OCI-LY1 (cell line): Measurements from ENCODE around the gene CEP104.

Source experiments
- EZH2 ChIP-seq: fragments of 200-600 bp; sonication (generic), shearing (Covaris generic); IDR thresholded peaks from 2 replicates; pipeline ENCODE4 v1.8.0; 2017; ENCODE audit warnings: borderline replicate concordance, mixed run types, mild to moderate bottlenecking, antibody characterized with exemption, low read length, moderate library complexity, mixed read lengths
- TF ChIP-seq, protein P1 (sequence below): fragments of 200-600 bp; sonication (generic), shearing (Covaris generic); IDR thresholded peaks from 2 replicates; pipeline ENCODE4 v1.5.1; 2017; ENCODE audit warnings: mild to moderate bottlenecking, antibody characterized with exemption, low read length, moderate library complexity, mixed read lengths

DNA sequence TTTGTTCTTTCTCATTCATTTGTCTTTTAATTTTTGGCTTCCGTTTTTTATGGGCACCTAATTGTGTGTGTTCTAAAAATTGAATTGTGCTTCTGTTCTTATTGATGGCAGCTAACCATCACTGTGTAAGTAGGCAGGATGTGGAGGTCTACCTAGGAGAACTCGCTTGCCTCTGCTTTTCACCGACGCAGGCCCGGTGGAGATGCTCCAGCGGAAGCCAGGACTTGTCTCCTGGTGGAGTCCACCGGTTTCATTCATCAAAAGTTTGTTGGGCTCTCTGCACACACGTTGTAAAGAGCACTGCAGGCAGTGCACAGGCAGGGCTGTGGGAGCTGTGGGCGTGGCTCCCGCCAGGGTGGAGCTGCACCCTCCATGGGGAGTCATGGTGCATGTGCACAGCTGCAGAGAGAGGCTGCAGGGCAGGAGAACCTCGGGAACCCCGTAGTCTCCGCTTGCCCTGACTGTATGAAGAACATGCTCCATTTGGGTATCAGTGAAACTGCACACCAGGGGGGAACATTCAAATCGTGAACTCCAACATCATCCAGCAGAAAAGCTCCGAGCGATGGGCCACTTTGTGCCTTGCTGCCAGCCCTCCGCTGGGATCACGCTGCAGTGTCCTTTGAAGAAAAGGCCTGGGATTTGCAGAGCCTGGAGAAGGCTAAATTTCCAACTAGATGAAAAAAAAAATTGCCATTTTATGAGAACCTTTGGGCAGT lies 49.1 kb upstream of the CEP104 start:
- TF ChIP-seq, protein P1, sequence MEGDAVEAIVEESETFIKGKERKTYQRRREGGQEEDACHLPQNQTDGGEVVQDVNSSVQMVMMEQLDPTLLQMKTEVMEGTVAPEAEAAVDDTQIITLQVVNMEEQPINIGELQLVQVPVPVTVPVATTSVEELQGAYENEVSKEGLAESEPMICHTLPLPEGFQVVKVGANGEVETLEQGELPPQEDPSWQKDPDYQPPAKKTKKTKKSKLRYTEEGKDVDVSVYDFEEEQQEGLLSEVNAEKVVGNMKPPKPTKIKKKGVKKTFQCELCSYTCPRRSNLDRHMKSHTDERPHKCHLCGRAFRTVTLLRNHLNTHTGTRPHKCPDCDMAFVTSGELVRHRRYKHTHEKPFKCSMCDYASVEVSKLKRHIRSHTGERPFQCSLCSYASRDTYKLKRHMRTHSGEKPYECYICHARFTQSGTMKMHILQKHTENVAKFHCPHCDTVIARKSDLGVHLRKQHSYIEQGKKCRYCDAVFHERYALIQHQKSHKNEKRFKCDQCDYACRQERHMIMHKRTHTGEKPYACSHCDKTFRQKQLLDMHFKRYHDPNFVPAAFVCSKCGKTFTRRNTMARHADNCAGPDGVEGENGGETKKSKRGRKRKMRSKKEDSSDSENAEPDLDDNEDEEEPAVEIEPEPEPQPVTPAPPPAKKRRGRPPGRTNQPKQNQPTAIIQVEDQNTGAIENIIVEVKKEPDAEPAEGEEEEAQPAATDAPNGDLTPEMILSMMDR, result no peak
- TF ChIP-seq EZH2, result no peak
